Lower leg skin (tissue), 3 donors: Measurements from ENCODE around the gene KLHL24.

Source experiments
- CTCF ChIP-seq, 3 donors: fragments of 450-650 bp; IDR thresholded peaks; one replicate each; pipeline ENCODE4 v1.5.1; 2016; ENCODE audit warnings: antibody characterized with exemption in 3 of 3, mild to moderate bottlenecking in 3 of 3, moderate library complexity in 2 of 3
- POLR2A ChIP-seq, 2 donors: fragments of 450-650 bp; IDR thresholded peaks; one replicate each; pipeline ENCODE4 v1.6.1; 2016 to 2017; ENCODE audit warnings: antibody characterized with exemption in 2 of 2, mild to moderate bottlenecking in 1 of 2, moderate library complexity in 1 of 2

- no peak for TF ChIP-seq CTCF (IDR thresholded peaks at IDR 0.05)
- no peak for TF ChIP-seq POLR2A (IDR thresholded peaks at IDR 0.05)
Measured at GRCh38 chr3:183731611-183732010, 96.2 kb downstream of the KLHL24 start.
